ENCODE data around the gene RFT1.

- no peak for TF ChIP-seq GATA2 (IDR thresholded peaks at IDR 0.05; ENCODE audit: low read depth, low read length)
- no peak for TF ChIP-seq GATA3 (IDR thresholded peaks at IDR 0.05; ENCODE audit: low read depth, low read length)
Measured at GRCh38 chr3:53043738-53044137, 86.5 kb downstream of the RFT1 start.

Data from SH-SY5Y (cell line).